Subcutaneous abdominal adipose tissue (tissue), 5 donors: ENCODE measurements around the gene SOD1.
"Not testable (repeated sequence)": the region's sequence is repeated elsewhere in the genome, so short reads cannot be mapped to it uniquely, and the experiment has no call there.

ENCODE experiments used
- H3K27ac ChIP-seq: one replicate; pipeline ENCODE4 v1.7.0; 2013; ENCODE audit warnings: low read depth, mild to moderate bottlenecking, inconsistent platforms, low read length, moderate library complexity
- H3K27me3 ChIP-seq, 5 donors: one replicate each; pipeline ENCODE4 v1.7.0; 2013; ENCODE audit warnings: low read length in 5 of 5, inconsistent platforms in 1 of 5; ENCODE audit not compliant: control insufficient read depth in 5 of 5, insufficient read depth in 4 of 5
- H3K36me3 ChIP-seq, 5 donors: one replicate each; pipeline ENCODE4 v1.7.0; 2013; ENCODE audit warnings: low read length in 5 of 5; ENCODE audit not compliant: control insufficient read depth in 5 of 5, insufficient read depth in 5 of 5
- H3K4me1 ChIP-seq, 5 donors: one replicate each; pipeline ENCODE4 v1.7.0; 2013; ENCODE audit warnings: low read length in 5 of 5, mild to moderate bottlenecking in 3 of 5, moderate library complexity in 1 of 5; ENCODE audit not compliant: control insufficient read depth in 5 of 5, insufficient read depth in 5 of 5
- H3K4me3 ChIP-seq, 5 donors: one replicate each; pipeline ENCODE4 v1.7.0; 2013; ENCODE audit warnings: low read length in 5 of 5, low read depth in 1 of 5
- H3K9ac ChIP-seq, 5 donors: one replicate each; pipeline ENCODE4 v1.7.0; 2013; ENCODE audit warnings: low read length in 5 of 5, mild to moderate bottlenecking in 4 of 5, moderate library complexity in 3 of 5
- H3K9me3 ChIP-seq, 5 donors: one replicate each; pipeline ENCODE4 v1.7.0; 2013; ENCODE audit warnings: low read length in 5 of 5; ENCODE audit not compliant: control insufficient read depth in 5 of 5
- donor health status: healthy.
- donor health status: healthy.
- donor health status: healthy.
- donor health status: healthy.
- donor health status: healthy.

SOD1 gene

GRCh38 chr21:31654340-31654739 is 5.2 kb upstream of the SOD1 start:
- Histone ChIP-seq H3K4me3 (no peak overlapping the region), H3K9ac (no peak overlapping the region), H3K36me3 (no peaks in the 10 kb centered on the region)

GRCh38 chr21:31654821-31655580 is 4.5 kb upstream of the SOD1 start:
- H3K27ac ChIP-seq, H3K4me3 ChIP-seq, H3K36me3 ChIP-seq, H3K27me3 ChIP-seq, H3K9me3 ChIP-seq, H3K9ac ChIP-seq: not testable (repeated sequence)
- peaks cover 0 to 19% (median 7%) of the 10 kb centered on the region in 5 donors for H3K4me1 ChIP-seq

More at GRCh38 chr21:31654340-31654739, 5.2 kb upstream of the SOD1 start:
- Histone ChIP-seq H3K27ac (no peak overlapping the region), H3K4me1 (peaks cover 0 to 16% (median 7%) of the 10 kb centered on the region in 5 donors), H3K27me3 (no peaks in the 10 kb centered on the region), H3K9me3 (peaks cover 0 to 7% (median 0%) of the 10 kb centered on the region in 5 donors)

GRCh38 chr21:31656199-31657095 is 3.0 kb upstream of the SOD1 start:
- Histone ChIP-seq H3K27me3 (no peaks in the 10 kb centered on the region), H3K9me3 (no peaks in the 10 kb centered on the region), H3K9ac (no peak overlapping the region), H3K4me1 (peaks cover 0 to 31% (median 17%) of the 10 kb centered on the region in 5 donors), H3K4me3 (no peak overlapping the region), H3K36me3 (no peaks in the 10 kb centered on the region), H3K27ac (no peak overlapping the region)

GRCh38 chr21:31658053-31658452 is 1.4 kb upstream of the SOD1 start:
- H3K36me3 ChIP-seq: peaks cover 0 to 6% (median 0%) of the 10 kb centered on the region in 5 donors
- no peak overlapping the region for H3K9ac ChIP-seq
- no peak overlapping the region for H3K4me3 ChIP-seq
- H3K27me3 ChIP-seq: no peaks in the 10 kb centered on the region
- peak overlapping the region; percentile 92 for H3K27ac ChIP-seq
- peaks cover 0 to 42% (median 28%) of the 10 kb centered on the region in 5 donors for H3K4me1 ChIP-seq
- H3K9me3 ChIP-seq: no peaks in the 10 kb centered on the region

GRCh38 chr21:31659286-31659535 is 282 bp upstream of the SOD1 start:
- Histone ChIP-seq H3K4me3 (peak overlapping the region; percentile 65 to 98 (median 77)), H3K27ac (peak overlapping the region; percentile 92), H3K4me1 (peaks cover 1 to 50% (median 38%) of the 10 kb centered on the region in 5 donors), H3K36me3 (peaks cover 2 to 15% (median 8%) of the 10 kb centered on the region in 5 donors), H3K9ac (peak overlapping the region in 4 of 5 donors; percentile 21 to 93 (median 58)), H3K9me3 (no peaks in the 10 kb centered on the region), H3K27me3 (no peaks in the 10 kb centered on the region)

GRCh38 chr21:31660259-31660565 is 719 bp downstream of the SOD1 start:
- no peaks in the 10 kb centered on the region for H3K27me3 ChIP-seq
- peak overlapping the region; percentile 12 to 96 (median 87) for H3K9ac ChIP-seq
- peak overlapping the region; percentile 67 to 98 (median 89) for H3K4me3 ChIP-seq
- peak overlapping the region; percentile 92 for H3K27ac ChIP-seq
- H3K9me3 ChIP-seq: no peaks in the 10 kb centered on the region
- peaks cover 4 to 18% (median 10%) of the 10 kb centered on the region in 5 donors for H3K36me3 ChIP-seq
- peaks cover 1 to 50% (median 40%) of the 10 kb centered on the region in 5 donors for H3K4me1 ChIP-seq

GRCh38 chr21:31660591-31660990 is 1.1 kb downstream of the SOD1 start:
- peak overlapping the region; percentile 67 to 98 (median 89) for H3K4me3 ChIP-seq
- H3K27ac ChIP-seq: peak overlapping the region; percentile 92
- H3K9me3 ChIP-seq: no peaks in the 10 kb centered on the region
- H3K36me3 ChIP-seq: peaks cover 4 to 21% (median 12%) of the 10 kb centered on the region in 5 donors
- peak overlapping the region; percentile 12 to 96 (median 87) for H3K9ac ChIP-seq
- H3K4me1 ChIP-seq: peaks cover 1 to 54% (median 44%) of the 10 kb centered on the region in 5 donors
- no peaks in the 10 kb centered on the region for H3K27me3 ChIP-seq

- Histone ChIP-seq H3K36me3 (peaks cover 22 to 47% (median 24%) of the 10 kb centered on the region in 5 donors), H3K9me3 (no peaks in the 10 kb centered on the region), H3K9ac (no peak overlapping the region), H3K27ac (no peak overlapping the region), H3K4me3 (no peak overlapping the region), H3K27me3 (no peaks in the 10 kb centered on the region), H3K4me1 (peaks cover 1 to 55% (median 42%) of the 10 kb centered on the region in 5 donors)
Measured at GRCh38 chr21:31663584-31664249, 4.2 kb downstream of the SOD1 start.

- H3K27me3 ChIP-seq: no peaks in the 10 kb centered on the region
- H3K9ac ChIP-seq: no peak overlapping the region
- H3K4me3 ChIP-seq: no peak overlapping the region
- peaks cover 28 to 54% (median 37%) of the 10 kb centered on the region in 5 donors for H3K36me3 ChIP-seq
- H3K9me3 ChIP-seq: no peaks in the 10 kb centered on the region
- peaks cover 1 to 52% (median 42%) of the 10 kb centered on the region in 5 donors for H3K4me1 ChIP-seq
- no peak overlapping the region for H3K27ac ChIP-seq
Measured at GRCh38 chr21:31665397-31665796, 5.9 kb downstream of the SOD1 start.
